Stimulated activated CD4-positive, alpha-beta T cell treated with anti-CD3 and anti-CD28 coated beads, Interleukin-15, amount 100 ng/mL, for 1 hour (primary cell): ENCODE measurements around the gene NUMBL.
"Not testable (repeated sequence)": the region's sequence is repeated elsewhere in the genome, so short reads cannot be mapped to it uniquely, and the experiment has no call there.

Experiments
- DNase-seq, 2 donors: peaks; one replicate each; pipeline ENCODE4 v3.0.0-alpha.2; 2020; ENCODE audit warnings: low read depth in 1 of 2, low spot score in 1 of 2

NUMBL gene

DNA sequence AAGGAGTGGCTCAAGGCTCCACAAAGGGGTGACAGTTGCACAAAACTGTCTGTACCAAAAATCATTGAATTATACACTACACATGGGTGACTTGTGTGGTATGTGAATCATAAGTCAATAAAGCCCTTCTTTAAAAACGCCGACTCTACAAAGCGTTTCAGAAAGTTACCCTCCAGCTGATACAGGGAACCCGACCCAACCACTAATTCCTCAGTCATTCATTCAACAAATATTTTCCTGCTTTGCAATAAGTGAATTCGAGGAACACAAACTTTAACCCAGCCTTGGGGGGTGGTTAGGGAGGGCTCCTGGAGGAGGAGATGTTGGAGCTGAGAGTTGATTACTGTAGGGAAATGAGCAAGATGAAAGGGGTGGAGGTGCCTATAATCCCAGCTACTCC is 57.2 kb downstream of the NUMBL start:
- no peak for DNase-seq

DNA sequence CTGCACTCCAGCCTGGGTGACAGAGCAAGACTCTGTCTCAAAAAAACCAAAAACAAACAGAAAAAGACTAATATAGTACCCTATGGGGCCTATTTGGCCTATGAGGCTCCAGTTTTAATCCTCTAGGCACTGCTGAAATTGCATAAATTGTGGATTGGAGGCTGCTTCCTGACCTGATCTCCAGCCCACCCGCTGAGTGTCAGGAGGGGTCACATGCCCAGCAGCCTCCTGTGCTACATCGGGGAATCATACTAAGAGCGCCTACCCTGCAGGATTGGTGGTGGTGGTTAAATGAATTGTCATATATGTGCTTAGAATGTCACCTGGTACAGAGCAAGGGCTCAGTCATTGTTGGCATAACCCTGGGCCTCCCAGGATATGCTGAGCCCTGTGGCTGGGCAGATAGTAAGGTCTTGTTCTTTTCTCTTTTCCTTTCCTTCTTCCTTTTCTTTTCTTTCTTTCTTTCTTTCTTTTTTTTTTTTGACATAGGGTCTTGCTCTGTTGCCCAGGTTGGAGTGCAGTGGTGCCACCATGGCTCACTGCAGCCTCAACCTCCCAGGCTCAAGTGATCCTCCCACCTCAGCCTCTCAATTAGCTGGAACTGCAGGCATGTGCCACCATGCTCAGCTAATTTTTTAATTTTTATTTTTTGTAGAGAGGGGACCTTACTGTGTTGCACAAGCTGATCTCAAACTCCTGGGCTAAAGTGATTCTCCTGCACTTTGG is 58.0 kb downstream of the NUMBL start:
- no peak for DNase-seq

- DNase-seq, result no peak
Observed at GRCh38 chr19:40630571-40631160, 59.8 kb downstream of the NUMBL start.

DNA sequence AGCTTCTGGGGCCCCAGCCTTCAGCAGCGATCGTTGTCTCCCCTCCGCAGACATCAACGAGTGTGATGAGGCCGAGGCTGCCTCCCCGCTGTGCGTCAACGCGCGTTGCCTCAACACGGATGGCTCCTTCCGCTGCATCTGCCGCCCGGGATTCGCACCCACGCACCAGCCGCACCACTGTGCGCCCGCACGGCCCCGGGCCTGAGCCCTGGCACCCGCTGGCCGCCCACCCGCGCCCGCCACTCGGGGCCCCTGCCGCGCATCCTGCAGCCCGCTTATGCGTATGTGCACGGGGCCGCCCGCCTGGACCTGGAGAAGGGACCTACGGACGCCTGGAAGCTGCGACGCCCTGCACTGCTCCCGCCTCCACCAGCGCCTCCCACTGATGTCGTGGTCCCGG is 61.1 kb downstream of the NUMBL start:
- DNase-seq, result no peak

DNA sequence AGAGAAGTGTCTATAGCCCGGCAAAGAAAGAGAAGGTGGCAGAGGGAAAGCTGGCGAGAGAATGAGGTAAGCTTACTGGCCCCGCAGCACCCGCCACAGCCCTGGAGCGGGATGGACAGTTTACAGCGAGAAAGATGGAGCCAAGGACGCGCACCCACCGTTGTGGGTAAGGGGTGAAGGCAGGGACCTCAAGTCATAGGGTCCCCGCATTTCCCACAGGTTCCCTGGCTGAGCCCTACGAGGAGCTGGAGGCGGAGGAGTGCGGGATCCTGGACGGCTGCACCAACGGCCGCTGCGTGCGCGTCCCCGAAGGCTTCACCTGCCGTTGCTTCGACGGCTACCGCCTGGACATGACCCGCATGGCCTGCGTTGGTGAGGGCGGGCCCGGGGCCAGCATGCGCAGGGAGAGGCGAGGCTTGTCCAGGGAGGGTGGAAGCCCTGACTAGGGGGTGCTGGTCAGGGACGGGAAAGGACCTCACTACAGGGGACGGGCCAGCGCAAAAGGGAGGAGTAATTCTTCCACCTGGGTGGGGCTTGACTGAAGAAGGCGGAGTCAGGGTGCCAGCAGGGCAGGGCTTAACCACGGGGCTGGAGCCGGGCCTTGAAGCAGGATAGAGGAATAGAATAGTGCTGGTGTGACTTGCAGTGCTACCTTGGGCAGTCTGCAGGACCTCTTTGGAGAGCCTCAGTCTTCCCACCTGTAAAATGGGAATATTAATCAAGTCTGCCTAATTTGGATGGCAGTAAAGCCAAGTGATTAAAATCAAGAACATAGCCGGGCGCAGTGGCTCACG is 62.8 kb downstream of the NUMBL start:
- DNase-seq, result no peak

DNA sequence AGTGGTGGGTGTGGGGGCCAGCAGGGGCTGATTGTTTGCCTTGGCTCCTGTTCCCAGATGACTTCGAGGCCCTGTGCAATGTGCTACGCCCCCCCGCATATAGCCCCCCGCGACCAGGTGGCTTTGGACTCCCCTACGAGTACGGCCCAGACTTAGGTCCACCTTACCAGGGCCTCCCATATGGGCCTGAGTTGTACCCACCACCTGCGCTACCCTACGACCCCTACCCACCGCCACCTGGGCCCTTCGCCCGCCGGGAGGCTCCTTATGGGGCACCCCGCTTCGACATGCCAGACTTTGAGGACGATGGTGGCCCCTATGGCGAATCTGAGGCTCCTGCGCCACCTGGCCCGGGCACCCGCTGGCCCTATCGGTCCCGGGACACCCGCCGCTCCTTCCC is 63.5 kb downstream of the NUMBL start:
- no peak for DNase-seq

- DNase-seq, result no peak
Observed at GRCh38 chr19:40625406-40626120, 64.9 kb downstream of the NUMBL start.

GRCh38 chr19:40624369-40625153 is 65.9 kb downstream of the NUMBL start:
- not testable (repeated sequence) for DNase-seq

DNA sequence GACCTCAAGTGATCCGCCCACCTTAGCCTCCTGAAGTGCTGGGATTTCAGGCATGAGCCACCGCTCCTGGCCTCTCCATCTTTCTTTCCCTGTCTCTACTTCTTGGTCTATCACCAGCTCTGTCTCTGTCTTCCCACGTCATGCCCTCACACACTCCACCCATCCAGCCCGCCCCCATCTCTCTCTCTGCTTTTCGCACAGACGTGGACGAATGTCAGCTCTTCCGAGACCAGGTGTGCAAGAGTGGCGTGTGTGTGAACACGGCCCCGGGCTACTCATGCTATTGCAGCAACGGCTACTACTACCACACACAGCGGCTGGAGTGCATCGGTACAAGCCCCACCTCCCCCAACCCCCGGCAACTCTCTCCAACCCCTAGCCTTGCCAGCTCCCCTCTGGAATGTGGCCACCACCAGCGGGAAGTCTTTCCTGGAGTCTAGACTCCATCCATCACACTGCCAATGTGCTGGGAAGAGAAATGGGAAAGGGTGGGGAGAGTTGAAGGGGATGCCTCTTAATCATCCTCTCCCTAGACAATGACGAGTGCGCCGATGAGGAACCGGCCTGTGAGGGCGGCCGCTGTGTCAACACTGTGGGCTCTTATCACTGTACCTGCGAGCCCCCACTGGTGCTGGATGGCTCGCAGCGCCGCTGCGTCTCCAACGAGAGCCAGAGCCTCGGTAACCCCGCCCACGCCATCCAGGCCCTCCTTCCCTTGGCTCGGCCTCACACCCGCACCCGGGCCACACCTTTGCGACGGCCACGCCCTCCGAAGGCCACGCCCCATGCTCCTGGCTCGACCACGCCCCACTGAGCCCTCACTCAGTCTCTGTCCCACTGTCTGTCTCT is 66.8 kb downstream of the NUMBL start:
- DNase-seq, result no peak

- DNase-seq, result no peak
Observed at GRCh38 chr19:40622773-40623075, 67.7 kb downstream of the NUMBL start.

GRCh38 chr19:40621966-40622772 is 68.3 kb downstream of the NUMBL start:
- no peak for DNase-seq

DNA sequence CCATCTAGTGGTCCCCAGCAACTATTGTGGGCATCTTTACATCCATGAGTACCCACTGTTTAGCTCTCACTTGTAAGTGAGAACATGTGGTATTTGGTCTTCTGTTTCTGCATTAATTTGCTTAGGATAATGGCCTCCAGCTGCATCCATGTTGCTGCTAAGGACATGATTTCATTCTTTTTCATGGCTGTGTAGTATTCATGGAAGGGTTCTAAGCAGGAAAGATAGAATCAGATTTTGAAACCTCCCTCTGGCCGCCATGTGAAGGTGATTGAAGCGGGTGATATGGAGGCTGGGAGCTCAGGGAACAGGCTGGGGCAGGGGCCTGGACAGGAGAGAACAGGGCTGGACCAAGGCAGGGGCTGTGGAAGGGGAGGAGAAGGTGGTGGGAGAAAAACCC is 69.2 kb downstream of the NUMBL start:
- no peak for DNase-seq

DNA sequence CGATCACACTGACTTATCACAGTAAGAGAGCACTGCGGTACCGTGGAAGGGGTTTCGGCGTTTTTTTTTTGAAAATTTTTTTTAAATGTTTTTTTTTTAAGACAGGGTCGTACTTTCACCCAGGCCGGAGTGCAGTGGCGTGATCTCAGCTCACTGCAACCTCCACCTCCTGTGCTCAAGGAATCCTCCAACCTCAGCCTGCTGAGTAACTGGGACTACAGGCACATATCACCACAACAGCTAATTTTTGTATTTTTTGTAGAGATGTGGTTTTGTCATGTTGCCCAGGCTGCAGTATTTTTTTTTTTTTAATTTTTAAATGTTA is 70.3 kb downstream of the NUMBL start:
- DNase-seq, result no peak

DNA sequence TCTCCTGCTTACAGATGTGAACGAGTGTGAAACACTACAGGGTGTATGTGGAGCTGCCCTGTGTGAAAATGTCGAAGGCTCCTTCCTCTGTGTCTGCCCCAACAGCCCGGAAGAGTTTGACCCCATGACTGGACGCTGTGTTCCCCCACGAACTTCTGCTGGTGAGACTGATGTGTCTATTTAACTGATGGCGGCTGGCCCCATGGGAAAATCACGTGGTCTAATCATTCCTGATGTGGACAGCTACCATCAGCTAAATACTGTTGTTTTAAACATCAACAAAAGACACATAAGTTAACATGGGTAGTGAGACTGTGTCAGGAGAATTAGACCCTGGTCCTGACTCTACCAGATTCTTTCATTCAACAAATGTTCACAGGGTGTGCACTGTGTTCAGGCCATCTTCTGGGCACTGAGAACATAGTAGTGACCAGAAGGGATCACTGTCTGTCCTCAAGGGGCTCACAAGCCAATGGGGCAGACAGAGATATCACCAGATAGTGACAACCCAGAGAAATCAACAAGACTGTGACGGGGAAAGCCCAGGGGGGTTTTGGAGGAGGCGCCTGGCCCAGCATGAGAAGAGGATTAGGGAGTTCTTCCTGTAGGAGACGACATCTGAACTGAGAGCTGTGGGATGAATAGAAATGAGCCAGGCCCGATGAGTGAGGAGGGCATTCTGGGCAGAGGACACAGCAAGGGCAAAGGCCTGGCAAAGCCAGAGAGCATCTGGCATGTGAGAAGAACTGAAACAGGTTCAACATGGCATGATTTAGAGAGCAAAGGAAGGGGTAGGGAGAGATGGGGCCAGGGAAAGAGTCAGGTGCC is 70.9 kb downstream of the NUMBL start:
- DNase-seq, result no peak

GRCh38 chr19:40617961-40618360 is 72.5 kb downstream of the NUMBL start:
- no peak for DNase-seq

DNA sequence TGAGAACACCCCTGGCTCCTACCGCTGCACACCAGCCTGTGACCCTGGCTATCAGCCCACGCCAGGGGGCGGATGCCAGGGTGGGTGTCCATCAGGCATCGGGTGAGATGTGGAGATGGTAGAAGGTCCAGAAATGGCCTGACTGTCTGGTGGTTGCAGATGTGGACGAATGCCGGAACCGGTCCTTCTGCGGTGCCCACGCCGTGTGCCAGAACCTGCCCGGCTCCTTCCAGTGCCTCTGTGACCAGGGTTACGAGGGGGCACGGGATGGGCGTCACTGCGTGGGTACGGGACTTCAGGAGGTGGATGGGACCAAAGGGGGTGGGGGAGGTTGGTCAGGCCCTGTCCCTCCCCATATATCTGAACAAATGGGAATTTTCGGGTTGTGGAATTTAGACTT is 73.5 kb downstream of the NUMBL start:
- no peak for DNase-seq

DNA sequence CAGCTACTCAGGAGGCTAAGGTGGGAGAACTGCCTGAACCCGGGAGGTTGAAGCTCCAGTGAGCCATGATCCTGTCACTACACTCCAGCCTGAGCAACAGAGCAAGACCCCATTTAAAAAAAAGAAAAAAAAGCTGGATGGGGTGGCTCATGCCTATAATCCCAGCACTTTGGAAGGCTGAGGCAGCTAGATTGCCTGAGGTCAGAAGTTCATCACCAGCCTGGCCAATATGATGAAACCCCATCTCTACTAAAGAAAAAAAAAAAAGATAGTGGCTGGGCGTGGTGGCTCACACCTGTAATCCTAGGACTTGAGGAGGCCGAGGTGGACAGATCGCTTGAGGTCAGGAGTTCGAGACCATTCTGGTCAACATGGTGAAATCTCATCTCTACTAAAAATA is 74.3 kb downstream of the NUMBL start:
- no peak for DNase-seq
